GM10847 (cell line): ENCODE measurements around the gene PCDHA7.

Experiments used
- POLR2A ChIP-seq: IDR thresholded peaks from 2 replicates; pipeline ENCODE4 v1.6.1; 2011; ENCODE audit not compliant: insufficient read length; ENCODE audit errors: extremely low read depth

The PCDHA7 gene

GRCh38 chr5:140833993-140834392, at the start of gene PCDHA7:
Gene PCDHA7 (plus strand): TSS chr5:140834269. CDS start chr5:140834384, 115 bp downstream.
- no peak for TF ChIP-seq POLR2A

DNA sequence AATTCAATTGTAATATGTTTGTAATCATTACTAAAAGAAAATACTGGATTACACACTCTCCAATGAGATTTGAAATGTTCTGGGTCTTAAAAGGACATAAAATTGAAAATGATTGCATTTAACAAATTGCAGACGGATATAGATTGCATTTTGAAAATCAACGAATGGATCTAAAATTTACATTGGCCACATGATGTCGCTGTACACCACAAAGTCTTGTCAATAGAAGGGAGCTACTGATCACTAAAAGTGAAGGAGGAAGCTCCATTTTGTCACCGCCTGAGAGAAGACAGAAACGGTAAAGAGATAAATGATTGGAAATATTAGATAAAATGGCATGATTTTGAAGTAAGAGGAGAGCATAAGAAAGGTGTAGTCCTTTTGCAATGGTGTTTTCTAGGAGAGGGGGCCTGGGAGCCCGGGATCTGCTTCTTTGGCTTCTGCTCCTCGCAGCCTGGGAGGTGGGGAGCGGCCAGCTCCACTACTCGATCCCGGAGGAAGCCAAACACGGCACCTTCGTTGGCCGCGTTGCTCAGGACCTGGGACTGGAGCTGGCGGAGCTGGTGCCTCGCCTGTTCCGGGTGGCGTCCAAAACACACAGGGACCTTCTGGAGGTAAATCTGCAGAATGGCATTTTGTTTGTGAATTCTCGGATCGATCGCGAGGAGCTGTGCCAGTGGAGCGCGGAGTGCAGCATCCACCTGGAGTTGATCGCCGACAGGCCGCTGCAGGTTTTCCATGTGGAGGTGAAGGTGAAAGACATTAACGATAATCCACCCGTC, 48.0 kb upstream of the PCDHA7 start, which contains the start of gene PCDHA1:
TSS of gene PCDHA1 (plus strand) at position 236 of the 782 bp plus-strand sequence.
- no peak for TF ChIP-seq POLR2A

GRCh38 chr5:140791089-140791488, 43.0 kb upstream of the PCDHA7 start:
- no peak for TF ChIP-seq POLR2A

GRCh38 chr5:140794595-140795258, 39.3 kb upstream of the PCDHA7 start, which contains the start of gene PCDHA2:
Gene PCDHA2 (plus strand): TSS chr5:140794852.
- no peak for TF ChIP-seq POLR2A

DNA sequence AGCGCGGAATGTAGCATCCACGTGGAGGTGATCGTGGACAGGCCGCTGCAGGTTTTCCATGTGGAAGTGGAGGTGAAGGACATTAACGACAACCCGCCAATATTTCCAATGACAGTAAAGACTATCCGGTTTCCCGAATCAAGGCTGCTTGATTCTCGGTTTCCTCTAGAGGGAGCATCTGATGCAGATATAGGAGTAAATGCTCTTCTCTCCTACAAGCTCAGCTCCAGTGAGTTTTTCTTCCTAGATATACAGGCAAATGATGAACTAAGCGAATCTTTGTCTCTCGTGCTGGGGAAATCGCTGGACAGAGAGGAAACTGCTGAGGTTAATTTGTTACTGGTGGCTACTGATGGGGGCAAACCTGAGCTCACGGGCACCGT, 38.8 kb upstream of the PCDHA7 start:
- no peak for TF ChIP-seq POLR2A

DNA sequence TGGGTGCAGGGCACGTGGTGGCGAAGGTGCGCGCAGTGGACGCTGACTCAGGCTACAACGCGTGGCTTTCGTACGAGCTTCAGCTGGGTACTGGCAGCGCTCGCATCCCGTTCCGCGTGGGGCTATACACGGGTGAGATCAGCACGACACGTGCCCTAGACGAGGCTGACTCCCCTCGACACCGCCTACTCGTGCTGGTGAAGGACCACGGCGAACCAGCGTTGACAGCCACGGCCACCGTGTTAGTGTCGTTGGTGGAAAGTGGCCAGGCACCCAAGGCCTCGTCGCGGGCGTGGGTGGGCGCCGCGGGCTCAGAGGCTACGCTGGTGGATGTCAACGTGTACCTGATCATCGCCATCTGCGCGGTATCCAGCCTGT, 37.4 kb upstream of the PCDHA7 start:
- TF ChIP-seq POLR2A, result no peak

GRCh38 chr5:140800816-140801493, 33.1 kb upstream of the PCDHA7 start, which contains the start of gene PCDHA3:
Gene PCDHA3 (plus strand): TSS chr5:140801057.
- TF ChIP-seq POLR2A, result no peak

DNA sequence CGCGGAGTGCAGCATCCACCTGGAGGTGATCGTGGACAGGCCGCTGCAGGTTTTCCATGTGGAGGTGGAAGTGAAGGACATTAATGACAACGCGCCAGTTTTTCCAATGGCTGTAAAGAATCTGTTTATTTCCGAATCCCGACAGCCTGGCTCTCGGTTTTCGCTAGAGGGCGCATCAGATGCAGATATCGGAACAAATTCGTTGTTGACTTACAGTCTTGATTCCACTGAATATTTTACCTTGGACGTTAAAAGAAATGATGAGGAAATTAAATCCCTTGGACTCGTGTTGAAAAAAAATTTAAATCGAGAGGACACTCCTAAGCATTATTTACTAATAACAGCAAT, 32.6 kb upstream of the PCDHA7 start:
- TF ChIP-seq POLR2A, result no peak

DNA sequence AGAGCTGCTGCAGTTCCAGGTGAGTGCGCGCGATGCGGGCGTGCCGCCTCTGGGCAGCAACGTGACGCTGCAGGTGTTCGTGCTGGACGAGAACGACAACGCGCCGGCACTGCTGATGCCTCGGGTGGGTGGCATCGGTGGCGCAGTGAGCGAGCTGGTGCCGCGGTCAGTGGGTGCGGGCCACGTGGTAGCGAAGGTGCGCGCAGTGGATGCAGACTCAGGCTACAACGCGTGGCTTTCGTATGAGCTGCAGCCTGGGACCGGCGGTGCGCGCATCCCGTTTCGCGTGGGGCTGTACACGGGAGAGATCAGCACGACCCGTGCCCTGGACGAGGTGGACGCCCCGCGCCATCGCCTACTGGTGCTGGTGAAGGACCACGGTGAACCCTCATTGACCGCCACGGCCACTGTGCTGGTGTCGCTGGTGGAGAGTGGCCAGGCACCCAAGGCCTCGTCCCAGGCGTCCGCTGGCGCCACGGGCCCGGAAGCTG, 31.2 kb upstream of the PCDHA7 start:
- no peak for TF ChIP-seq POLR2A

DNA sequence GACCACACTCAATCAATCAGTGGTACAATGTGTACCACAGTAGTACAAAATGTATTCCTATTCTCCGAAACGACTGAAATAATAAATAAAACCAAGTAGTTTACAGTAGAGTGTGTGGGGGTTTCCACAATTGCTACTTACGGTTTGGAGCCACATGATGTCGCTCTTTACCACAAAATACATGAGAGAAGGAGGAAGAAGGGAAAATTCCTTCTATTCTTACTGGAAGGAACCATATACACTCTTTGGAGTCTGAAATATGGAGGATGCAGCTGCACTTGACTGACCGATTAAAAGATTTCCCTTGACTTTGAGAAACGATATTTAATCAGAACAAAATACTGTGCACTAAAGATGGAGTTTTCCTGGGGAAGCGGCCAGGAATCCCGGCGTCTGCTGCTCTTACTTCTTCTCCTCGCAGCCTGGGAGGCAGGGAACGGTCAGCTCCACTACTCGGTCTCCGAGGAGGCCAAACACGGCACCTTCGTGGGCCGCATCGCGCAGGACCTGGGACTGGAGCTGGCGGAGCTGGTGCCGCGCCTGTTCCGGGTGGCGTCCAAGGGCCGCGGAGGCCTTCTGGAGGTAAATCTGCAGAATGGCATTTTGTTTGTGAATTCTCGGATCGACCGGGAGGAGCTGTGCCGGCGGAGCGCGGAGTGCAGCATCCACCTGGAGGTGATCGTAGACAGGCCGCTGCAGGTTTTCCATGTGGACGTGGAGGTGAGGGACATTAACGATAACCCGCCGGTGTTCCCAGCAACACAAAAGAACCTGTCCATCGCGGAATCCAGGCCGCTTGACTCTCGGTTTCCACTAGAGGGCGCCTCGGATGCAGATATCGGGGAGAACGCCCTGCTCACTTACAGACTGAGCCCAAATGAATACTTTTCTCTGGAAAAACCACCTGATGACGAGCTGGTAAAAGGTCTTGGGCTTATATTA, 27.0 kb upstream of the PCDHA7 start, which contains the start of gene PCDHA4:
TSS of gene PCDHA4 (plus strand) at position 235 of the 942 bp plus-strand sequence.
- TF ChIP-seq POLR2A, result no peak

- no peak for TF ChIP-seq POLR2A
These were observed 25.2 kb upstream of the PCDHA7 start for GRCh38 chr5:140808889-140809291.

DNA sequence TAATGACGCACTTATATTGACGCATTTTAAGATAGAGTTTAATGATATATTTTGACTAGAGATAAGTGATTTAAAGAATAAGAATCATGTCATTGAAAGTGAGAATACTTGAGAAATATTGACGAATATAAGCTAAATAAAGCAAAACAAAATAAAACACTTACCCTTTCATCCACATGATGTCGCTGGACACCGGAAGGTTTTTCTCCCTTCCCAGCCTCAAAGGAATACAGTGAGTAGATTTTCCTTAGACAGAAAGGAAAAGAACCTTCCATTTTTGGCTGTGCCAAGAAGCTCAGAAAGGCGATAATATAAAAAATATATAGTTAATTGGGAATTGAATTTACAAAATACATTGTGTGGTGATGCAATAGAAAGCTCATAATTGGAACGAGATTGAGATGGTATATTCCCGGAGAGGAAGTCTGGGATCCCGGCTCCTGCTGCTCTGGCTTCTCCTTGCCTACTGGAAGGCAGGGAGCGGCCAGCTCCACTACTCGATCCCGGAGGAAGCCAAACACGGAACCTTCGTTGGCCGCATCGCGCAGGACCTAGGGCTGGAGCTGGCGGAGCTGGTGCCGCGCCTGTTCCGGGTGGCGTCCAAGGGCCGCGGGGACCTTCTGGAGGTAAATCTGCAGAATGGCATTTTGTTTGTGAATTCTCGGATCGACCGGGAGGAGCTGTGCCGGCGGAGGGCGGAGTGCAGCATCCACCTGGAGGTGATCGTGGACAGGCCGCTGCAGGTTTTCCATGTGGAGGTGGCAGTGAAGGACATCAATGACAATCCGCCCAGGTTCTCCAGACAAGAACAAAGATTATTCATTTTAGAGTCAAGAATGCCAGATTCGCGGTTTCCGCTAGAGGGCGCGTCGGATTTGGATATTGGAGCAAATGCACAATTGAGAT, 12.4 kb upstream of the PCDHA7 start, which contains the start of gene PCDHA5:
TSS of gene PCDHA5 (plus strand) at position 239 of the 906 bp plus-strand sequence.
- no peak for TF ChIP-seq POLR2A

DNA sequence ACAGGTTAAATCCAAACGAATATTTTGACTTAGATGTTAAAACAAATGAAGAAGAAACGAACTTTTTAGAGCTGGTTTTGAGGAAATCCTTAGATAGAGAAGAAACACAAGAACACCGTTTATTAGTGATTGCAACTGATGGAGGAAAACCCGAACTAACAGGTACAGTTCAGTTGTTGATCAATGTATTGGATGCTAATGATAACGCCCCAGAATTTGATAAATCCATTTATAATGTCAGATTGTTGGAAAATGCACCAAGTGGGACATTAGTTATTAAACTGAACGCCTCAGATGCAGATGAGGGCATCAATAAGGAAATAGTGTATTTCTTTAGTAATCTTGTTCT, 11.8 kb upstream of the PCDHA7 start:
- TF ChIP-seq POLR2A, result no peak

DNA sequence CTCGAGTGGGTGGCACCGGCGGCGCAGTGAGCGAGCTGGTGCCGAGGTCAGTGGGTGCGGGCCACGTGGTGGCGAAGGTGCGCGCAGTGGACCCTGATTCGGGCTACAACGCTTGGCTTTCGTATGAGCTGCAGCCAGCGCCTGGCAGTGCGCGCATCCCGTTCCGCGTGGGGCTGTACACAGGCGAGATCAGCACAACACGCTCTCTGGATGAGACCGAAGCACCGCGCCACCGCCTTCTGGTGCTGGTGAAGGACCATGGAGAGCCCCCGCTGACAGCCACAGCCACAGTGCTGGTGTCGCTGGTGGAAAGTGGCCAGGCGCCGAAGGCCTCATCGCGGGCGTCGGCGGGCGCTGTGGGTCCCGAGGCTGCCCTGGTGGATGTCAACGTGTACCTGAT, 10.6 kb upstream of the PCDHA7 start:
- no peak for TF ChIP-seq POLR2A
